AG04449 (cell line): ENCODE results near the gene PPP1R13L.
A peak's percentile ranks its signal among the peaks of the same experiment; 100 is the strongest.

Experiments
- CTCF ChIA-PET: fragments of 350-600 bp; formaldehyde crosslinking; extraction: SDS; loops from one replicate; lab custom pipeline; 2021; ENCODE audit warnings: antibody characterized with exemption; lab: Yijun Ruan, JAX
- POLR2A ChIA-PET: fragments of 400-600, 350-600 bp; formaldehyde crosslinking; extraction: SDS; loops from one replicate; lab custom pipeline; 2020; ENCODE audit warnings: antibody characterized with exemption, inconsistent platforms; lab: Yijun Ruan, JAX
- DNase-seq: peaks from one replicate; pipeline ENCODE4 v3.0.0-alpha.2; 2010; ENCODE audit warnings: low read depth, low spot score
- H3K4me3 ChIP-seq: 2 replicates; pipeline ENCODE4 v1.5.1; 2011; ENCODE audit warnings: low read depth, mild to moderate bottlenecking, control low read depth, low read length
- CTCF ChIP-seq: IDR thresholded peaks from one replicate; pipeline ENCODE4 v1.5.1; 2011; ENCODE audit warnings: mild to moderate bottlenecking, moderate library complexity, low read length, control low read depth, inconsistent platforms; ENCODE audit not compliant: insufficient read depth; ENCODE audit errors: missing control alignments

PPP1R13L gene

GRCh38 chr19:45448425-45448756, 43.5 kb upstream of the PPP1R13L start:
- TF ChIP-seq CTCF, result no peak

DNA sequence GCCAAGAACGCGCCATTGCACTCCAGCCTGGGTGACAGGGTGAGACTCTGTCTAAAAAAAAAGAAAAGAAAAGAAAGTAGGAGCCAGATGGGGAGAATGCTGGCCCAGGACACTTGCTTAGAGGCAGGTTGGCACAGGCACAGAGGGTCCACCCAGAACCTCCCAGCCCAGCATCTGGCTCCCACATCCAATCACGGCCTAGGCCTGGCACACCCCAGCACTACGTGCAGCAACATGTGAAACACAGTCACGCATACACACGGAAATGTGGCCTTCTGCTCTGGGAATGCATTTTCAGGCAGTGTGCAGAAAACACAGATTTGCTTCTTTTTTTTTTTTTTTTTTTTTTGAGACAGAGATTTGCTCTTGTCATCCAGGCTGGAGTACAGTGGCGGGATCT, 42.1 kb upstream of the PPP1R13L start:
- DNase-seq, result no peak
- ChIA-PET POLR2A (interaction anchor here (1.3 kb wide), 1 partner anchor 9 kb away, joined by 3 read pairs; no protein-coding TSS in a partner anchor), CTCF (interaction anchor here (1.8 to 17.3 kb wide), 6 partner anchors 8 to 48 kb away, joined by 5 to 773 read pairs (median 34); partner anchors contain the start of gene FOSB)
- no peak overlapping the region for H3K4me3 ChIP-seq
- TF ChIP-seq CTCF, result no peak

More at GRCh38 chr19:45448425-45448756, 43.5 kb upstream of the PPP1R13L start:
- POLR2A ChIA-PET, result no interaction called here
- DNase-seq, result no peak
- no peak overlapping the region for H3K4me3 ChIP-seq
- CTCF ChIA-PET, result interaction anchor here (1.0 to 17.3 kb wide), 5 partner anchors 9 to 47 kb away, joined by 3 to 773 read pairs (median 39); partner anchors contain the start of gene FOSB

DNA sequence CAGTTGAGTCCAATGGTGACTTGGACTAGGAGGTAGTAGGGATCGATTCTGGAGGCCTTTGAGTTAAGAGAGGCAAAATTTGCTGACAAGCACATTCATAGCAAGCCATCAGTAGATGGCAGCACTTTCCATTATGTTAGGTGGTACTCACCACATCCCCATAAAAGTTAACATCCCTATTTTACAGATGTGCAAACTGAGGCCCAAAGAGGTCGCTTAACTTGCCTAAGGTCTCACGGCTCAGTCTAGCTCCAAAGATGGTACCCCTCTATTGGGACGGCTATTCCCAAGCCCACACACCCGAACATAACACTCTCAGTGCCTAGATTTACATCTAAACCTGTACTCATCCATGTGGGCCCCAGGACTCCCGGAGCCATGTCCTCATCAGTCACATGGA, 41.4 kb upstream of the PPP1R13L start:
- H3K4me3 ChIP-seq, result no peak overlapping the region
- DNase-seq, result no peak
- ChIA-PET CTCF (interaction anchor here (3.1 to 17.3 kb wide), 4 partner anchors 10 to 39 kb away, joined by 12 to 773 read pairs (median 118); partner anchors contain the start of gene FOSB), POLR2A (interaction anchor here (1.3 kb wide), 1 partner anchor 10 kb away, joined by 3 read pairs; no protein-coding TSS in a partner anchor)
- peak; percentile 21 for TF ChIP-seq CTCF

DNA sequence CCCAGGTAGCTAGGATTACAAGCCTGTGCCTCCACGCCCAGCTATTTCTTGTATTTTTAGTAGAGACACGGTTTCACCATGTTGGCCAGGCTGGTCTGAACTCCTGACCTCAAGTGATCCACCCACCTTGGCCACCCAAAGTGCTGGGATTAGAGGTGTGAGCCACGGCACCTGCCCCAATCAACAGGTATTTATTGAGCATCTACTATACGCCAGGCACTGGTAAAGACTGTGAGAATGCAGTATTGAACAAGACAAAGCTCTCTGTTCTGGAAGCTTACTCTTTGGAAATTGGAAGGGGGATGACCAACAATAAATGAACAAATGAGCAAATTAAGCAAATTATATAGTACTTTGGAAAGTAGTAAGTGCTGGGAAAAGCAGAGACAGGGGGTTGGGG, 40.3 kb upstream of the PPP1R13L start:
- CTCF ChIA-PET, result interaction anchor here (0.9 to 17.3 kb wide), 5 partner anchors 11 to 51 kb away, joined by 3 to 773 read pairs (median 29); partner anchors contain the start of genes FOSB and RTN2

GRCh38 chr19:45444318-45445041, 39.6 kb upstream of the PPP1R13L start:
- DNase-seq, result no peak
- CTCF ChIA-PET, result interaction anchor here (4.2 to 17.3 kb wide), 3 partner anchors 12 to 41 kb away, joined by 29 to 773 read pairs (median 206); partner anchors contain the start of gene FOSB
- POLR2A ChIA-PET, result interaction anchor here (1.0 kb wide), 1 partner anchor 23 kb away, joined by 4 read pairs; the partner anchor contains the start of gene FOSB
- no peak for TF ChIP-seq CTCF
- H3K4me3 ChIP-seq, result peak overlapping the region; percentile 40

More for the DNA sequence above, 40.3 kb upstream of the PPP1R13L start:
- no peak for DNase-seq
- H3K4me3 ChIP-seq, result no peak overlapping the region
- TF ChIP-seq CTCF, result no peak
- POLR2A ChIA-PET, result interaction anchor here (1.0 kb wide), 1 partner anchor 22 kb away, joined by 4 read pairs; the partner anchor contains the start of gene FOSB
